Gastrocnemius medialis (tissue), 4 donors: ENCODE measurements around the gene GTF3C6.

Experiments used
- CTCF ChIP-seq, 5 experiments: fragments of 450-650 bp in 3 of 5; fragments of 200-600 bp in 2 of 5; sonication (generic) in 2 of 5; IDR thresholded peaks in 4 of 5; conservative IDR thresholded peaks in 1 of 5; 1 replicate in 4 of 5; 2 replicates in 1 of 5; pipeline ENCODE4 v1.5.1; 2016 to 2019; ENCODE audit warnings: antibody characterized with exemption in 5 of 5, mild to moderate bottlenecking in 3 of 5, moderate library complexity in 3 of 5
- POLR2A ChIP-seq, 2 donors: fragments of 450-650 bp; IDR thresholded peaks; one replicate each; pipeline ENCODE4 v1.6.1; 2017; ENCODE audit warnings: antibody characterized with exemption in 2 of 2, mild to moderate bottlenecking in 2 of 2, moderate library complexity in 2 of 2

DNA sequence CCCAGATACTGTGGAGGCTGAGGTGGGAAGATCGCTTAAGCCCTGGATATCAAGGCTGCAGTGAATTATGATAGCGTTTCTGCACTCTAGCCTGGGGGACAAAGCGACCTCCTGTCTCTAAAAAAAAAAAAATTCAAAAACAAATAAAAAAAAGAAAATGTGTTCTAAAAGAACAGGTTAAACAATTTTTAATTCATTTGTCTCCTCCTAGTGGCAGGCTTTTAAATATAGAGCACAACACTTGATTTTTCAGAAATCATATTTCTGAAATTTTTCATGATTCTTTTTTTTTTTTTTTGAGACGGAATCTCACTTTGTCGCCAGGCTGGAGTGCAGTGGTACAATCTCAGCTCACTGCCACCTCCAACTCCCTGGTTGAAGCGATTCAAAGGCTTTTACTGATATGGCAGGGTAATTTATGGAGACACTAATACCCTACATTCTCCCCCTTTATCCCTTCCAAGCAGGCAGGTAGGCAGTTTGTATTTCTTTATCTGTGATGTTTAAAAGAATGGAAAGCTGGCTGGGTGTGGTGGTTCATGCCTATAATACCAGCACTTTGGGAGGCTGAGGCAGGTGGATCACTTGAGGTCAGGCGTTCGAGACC, 8.7 kb upstream of the GTF3C6 start:
- TF ChIP-seq CTCF (IDR thresholded peaks at IDR 0.05 in 4 of 5, conservative IDR thresholded peaks at IDR 0.05 in 1 of 5) (peak in 4 of 5 experiments; percentile 24 to 59 (median 38)), POLR2A (IDR thresholded peaks at IDR 0.05) (no peak)
